ENCODE data around the gene NANP. TPM values are rescaled to one million over a fixed set of nuclear protein-coding genes. Genes with fewer than 3 reads are reported as not detected.

NANP gene
- total and polyA plus RNA-seq, 2 of the 13 experiments (the other 11 are each of a cell fraction or from before 2014, with no cell fraction given) = 8.9 to 21.5 TPM

DNA sequence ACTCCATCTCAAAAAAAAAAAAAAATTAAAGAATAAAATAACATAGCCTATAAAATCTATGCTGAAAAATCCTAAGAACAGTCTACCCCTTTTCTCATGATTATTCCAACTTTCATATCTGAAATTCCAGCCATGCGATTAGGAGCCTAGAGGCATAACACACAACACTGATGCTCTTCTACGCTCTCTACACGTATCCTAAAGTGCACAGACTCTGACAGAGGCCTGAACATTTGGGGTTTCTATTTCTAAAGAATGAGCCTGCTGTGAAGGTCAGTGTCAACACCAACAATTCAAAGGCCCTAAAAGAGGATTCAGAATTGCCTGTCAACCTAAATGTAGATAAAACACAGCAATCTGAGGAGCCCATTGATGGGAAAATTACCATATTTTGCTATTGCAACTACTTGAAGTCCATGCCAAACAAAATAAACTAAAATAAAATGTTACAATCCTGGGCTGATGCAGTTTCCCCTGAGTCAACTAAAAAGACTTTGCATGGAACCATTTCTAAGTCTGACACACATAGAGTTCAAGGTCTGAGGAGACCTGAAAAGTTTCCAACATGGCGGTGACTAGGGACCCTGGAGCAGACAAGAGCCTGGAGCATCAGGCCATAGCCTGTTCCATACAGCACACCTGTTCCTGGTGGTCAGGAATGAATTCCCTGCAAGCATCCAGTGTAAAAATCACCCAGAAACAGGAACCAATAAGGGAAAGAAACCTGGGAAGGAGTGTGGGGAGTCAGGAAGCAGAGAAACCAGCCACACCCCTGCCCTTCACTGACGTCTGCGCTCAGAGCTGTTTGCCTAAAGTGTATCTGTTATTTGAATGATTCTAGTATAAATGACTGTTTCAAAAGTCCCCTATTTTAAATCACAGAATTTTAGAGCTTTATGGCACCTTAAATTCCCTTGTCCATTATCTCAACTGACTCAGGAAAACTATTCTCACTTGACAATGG is 50.2 kb downstream of the NANP start:
- BruUV-seq (replicated peaks) = TSS peak; percentile 2
- no peak for FAIRE-seq
- in situ Hi-C loops (cut with HindIII; ENCODE audit: extremely low pct_ligation_motif_present, low pct_unique_long_range_greater_than_20kb) = no loop called here
- POLR2A ChIA-PET = interaction anchor here (1.3 to 2.9 kb wide), 2 partner anchors 11 to 66 kb away, joined by 5 to 24 read pairs; partner anchors contain the start of gene NINL
- DNase-seq (ENCODE audit: low spot score) = no peak
- no peak overlapping the region for H2AFZ ChIP-seq (ENCODE audit: low read length)
- CTCF ChIA-PET (ENCODE audit: low intra/inter-chr PET ratio, low total read pairs) = interaction anchor here (1.1 to 1.2 kb wide), 2 partner anchors 104 to 279 kb away, joined by 3 read pairs; no protein-coding TSS in a partner anchor
- H3K9ac ChIP-seq (ENCODE audit: insufficient read depth, low read depth, low read length) = no peak overlapping the region
- peaks cover 88% of the 10 kb centered on the region for H3K79me2 ChIP-seq (ENCODE audit: insufficient read depth, low read length)
- peaks cover 10 to 23% of the 10 kb centered on the region in 2 experiments; a peak in 4 of 5 replicates for H3K36me3 ChIP-seq (replicated peaks in 1 of 2; ENCODE audit: control insufficient read depth in 1 of 2, insufficient read depth in 2 of 2, low read length in 2 of 2)
- TF ChIP-seq NFIB (CRISPR knock-in tag; IDR thresholded peaks at IDR 0.05; ENCODE audit: borderline replicate concordance) (0 out of 2 replicates have a peak, but pooled peaks have one; percentile 24), BORCS8-MEF2B (CRISPR knock-in tag; IDR thresholded peaks at IDR 0.05) (no peak)
- no peaks in the 10 kb centered on the region for H3K27me3 ChIP-seq (ENCODE audit: control insufficient read depth in 1 of 2, insufficient read depth in 2 of 2, low read length in 2 of 2)
- H3K4me2 ChIP-seq (ENCODE audit: low read depth, low read length) = no peak overlapping the region
- no peaks in the 10 kb centered on the region for H3K9me3 ChIP-seq (ENCODE audit: low read length)
- peaks cover 57% of the 10 kb centered on the region for H3K4me1 ChIP-seq (ENCODE audit: insufficient read depth, low read length)
- H3K27ac ChIP-seq (ENCODE audit: extremely low read length, insufficient read depth, low read length) = no peak overlapping the region
- ATAC-seq = no peak
- peaks cover 26% of the 10 kb centered on the region for H4K20me1 ChIP-seq (ENCODE audit: insufficient read depth, low read length)
- 98% methylated on average over 6 of the region's 6 CpGs for WGBS (ENCODE audit: low lambda C conversion rate)
- H3K4me3 ChIP-seq (replicated peaks in 1 of 3; ENCODE audit: insufficient read depth in 1 of 3, low read depth in 2 of 3, low read length in 3 of 3) = no peak overlapping the region
- intact Hi-C loops (cut with micrococcal nuclease; ENCODE audit: unreplicated experiment) = loop anchor here (2.0 kb wide), 1 partner anchor 65 kb away; no protein-coding TSS in a partner anchor

DNA sequence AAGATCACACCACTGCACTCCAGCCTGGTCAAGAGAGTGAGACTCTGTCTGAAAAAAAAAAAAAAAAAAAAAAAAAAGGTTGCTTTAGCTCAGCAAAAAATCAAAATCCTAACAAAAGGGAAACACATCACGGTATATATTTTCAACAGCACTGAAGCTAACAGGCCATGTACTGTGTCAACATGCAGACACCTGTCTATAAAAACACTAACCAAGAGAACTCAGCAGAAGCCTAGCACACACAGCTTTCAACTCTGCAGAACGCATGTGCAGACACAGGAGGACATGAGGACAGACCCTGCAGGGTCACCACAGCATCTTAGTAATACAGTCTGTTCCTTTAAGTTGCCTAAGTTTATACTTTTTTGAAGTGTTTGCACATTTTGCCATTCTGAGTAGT is 52.0 kb downstream of the NANP start:
- no peaks in the 10 kb centered on the region for H3K9me3 ChIP-seq (ENCODE audit: low read length)
- ATAC-seq = peak; percentile 15; the same call in 1 of the 3 replicates
- H3K4me3 ChIP-seq (replicated peaks in 1 of 3; ENCODE audit: insufficient read depth in 1 of 3, low read depth in 2 of 3, low read length in 3 of 3) = no peak overlapping the region
- H3K36me3 ChIP-seq (replicated peaks in 1 of 2; ENCODE audit: control insufficient read depth in 1 of 2, insufficient read depth in 2 of 2, low read length in 2 of 2) = peaks cover 9 to 22% of the 10 kb centered on the region in 2 experiments
- H2AFZ ChIP-seq (ENCODE audit: low read length) = no peak overlapping the region
- H3K4me2 ChIP-seq (ENCODE audit: low read depth, low read length) = no peak overlapping the region
- FAIRE-seq = no peak
- TF ChIP-seq FOXA1 (IDR thresholded peaks at IDR 0.05) (no peak), FOXA1 (CRISPR knock-in tag; IDR thresholded peaks at IDR 0.05) (peak; percentile 29; the same call in 1 of the 2 replicates), ZMYM3 (CRISPR knock-in tag; IDR thresholded peaks at IDR 0.05) (no peak), GATA4 (IDR thresholded peaks at IDR 0.05; ENCODE audit: borderline replicate concordance, low read depth) (no peak)
- DNase-seq (ENCODE audit: low spot score) = no peak
- intact Hi-C loops (cut with micrococcal nuclease; ENCODE audit: unreplicated experiment) = no loop called here
- no peak overlapping the region for H3K27ac ChIP-seq (ENCODE audit: extremely low read length, insufficient read depth, low read length)
- H3K9ac ChIP-seq (ENCODE audit: insufficient read depth, low read depth, low read length) = no peak overlapping the region
- ChIA-PET CTCF (ENCODE audit: low intra/inter-chr PET ratio, low total read pairs) (no interaction called here), POLR2A (interaction anchor here (1.4 kb wide), 1 partner anchor 13 kb away, joined by 4 read pairs; no protein-coding TSS in a partner anchor)
- no peaks in the 10 kb centered on the region for H3K27me3 ChIP-seq (ENCODE audit: control insufficient read depth in 1 of 2, insufficient read depth in 2 of 2, low read length in 2 of 2)
- peaks cover 49% of the 10 kb centered on the region for H3K4me1 ChIP-seq (ENCODE audit: insufficient read depth, low read length)
- in situ Hi-C loops (cut with HindIII; ENCODE audit: extremely low pct_ligation_motif_present, low pct_unique_long_range_greater_than_20kb) = no loop called here
- BruUV-seq (replicated peaks) = no TSS peak
- peaks cover 90% of the 10 kb centered on the region for H3K79me2 ChIP-seq (ENCODE audit: insufficient read depth, low read length)
- 98% methylated on average over 2 of the region's 2 CpGs for WGBS (ENCODE audit: low lambda C conversion rate)
- H4K20me1 ChIP-seq (ENCODE audit: insufficient read depth, low read length) = peaks cover 23% of the 10 kb centered on the region

Measured in HepG2 (cell line).